Breast epithelium (tissue), 3 donors: Measurements from ENCODE around the gene FAAP100.

Source experiments
- POLR2A ChIP-seq: fragments of 450-650 bp; IDR thresholded peaks from one replicate; pipeline ENCODE4 v1.6.1; 2016; ENCODE audit warnings: antibody characterized with exemption, mild to moderate bottlenecking, moderate library complexity
- TF ChIP-seq, protein P1 (sequence below), 3 donors: fragments of 450-650 bp; IDR thresholded peaks; one replicate each; pipeline ENCODE4 v1.5.1; 2016 to 2017; ENCODE audit warnings: antibody characterized with exemption in 3 of 3, mild to moderate bottlenecking in 3 of 3, moderate library complexity in 3 of 3

DNA sequence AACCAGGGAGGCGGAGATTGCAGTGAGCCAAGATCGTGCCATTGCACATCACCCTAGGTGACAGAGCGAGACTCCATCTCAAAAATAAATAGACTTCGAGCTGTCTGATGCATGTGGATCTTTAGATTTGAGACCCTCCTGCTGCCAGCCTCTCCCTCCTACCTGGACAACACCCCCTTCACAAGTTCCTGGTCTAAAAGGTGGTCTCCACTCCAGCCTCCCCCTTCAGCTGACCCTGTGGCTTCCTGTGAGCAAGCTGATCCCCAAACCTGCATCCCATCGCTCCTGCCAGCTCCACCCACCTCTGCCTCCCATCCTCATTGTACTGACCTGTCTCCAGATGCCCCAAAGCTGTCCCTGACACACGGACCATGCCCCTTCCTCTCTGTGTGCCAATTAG is 27.1 kb upstream of the FAAP100 start:
- TF ChIP-seq, protein P1, sequence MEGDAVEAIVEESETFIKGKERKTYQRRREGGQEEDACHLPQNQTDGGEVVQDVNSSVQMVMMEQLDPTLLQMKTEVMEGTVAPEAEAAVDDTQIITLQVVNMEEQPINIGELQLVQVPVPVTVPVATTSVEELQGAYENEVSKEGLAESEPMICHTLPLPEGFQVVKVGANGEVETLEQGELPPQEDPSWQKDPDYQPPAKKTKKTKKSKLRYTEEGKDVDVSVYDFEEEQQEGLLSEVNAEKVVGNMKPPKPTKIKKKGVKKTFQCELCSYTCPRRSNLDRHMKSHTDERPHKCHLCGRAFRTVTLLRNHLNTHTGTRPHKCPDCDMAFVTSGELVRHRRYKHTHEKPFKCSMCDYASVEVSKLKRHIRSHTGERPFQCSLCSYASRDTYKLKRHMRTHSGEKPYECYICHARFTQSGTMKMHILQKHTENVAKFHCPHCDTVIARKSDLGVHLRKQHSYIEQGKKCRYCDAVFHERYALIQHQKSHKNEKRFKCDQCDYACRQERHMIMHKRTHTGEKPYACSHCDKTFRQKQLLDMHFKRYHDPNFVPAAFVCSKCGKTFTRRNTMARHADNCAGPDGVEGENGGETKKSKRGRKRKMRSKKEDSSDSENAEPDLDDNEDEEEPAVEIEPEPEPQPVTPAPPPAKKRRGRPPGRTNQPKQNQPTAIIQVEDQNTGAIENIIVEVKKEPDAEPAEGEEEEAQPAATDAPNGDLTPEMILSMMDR (IDR thresholded peaks at IDR 0.05), result no peak
- TF ChIP-seq POLR2A, result no peak
